ENCODE measurements around the gene KBTBD4. TPM values are rescaled to one million over a fixed set of nuclear protein-coding genes. Genes with fewer than 3 reads are reported as not detected.

KBTBD4 gene
- total and polyA plus RNA-seq, 7 experiments from 2014 or later: 15.0 to 47.2 (median 22.5) TPM

DNA sequence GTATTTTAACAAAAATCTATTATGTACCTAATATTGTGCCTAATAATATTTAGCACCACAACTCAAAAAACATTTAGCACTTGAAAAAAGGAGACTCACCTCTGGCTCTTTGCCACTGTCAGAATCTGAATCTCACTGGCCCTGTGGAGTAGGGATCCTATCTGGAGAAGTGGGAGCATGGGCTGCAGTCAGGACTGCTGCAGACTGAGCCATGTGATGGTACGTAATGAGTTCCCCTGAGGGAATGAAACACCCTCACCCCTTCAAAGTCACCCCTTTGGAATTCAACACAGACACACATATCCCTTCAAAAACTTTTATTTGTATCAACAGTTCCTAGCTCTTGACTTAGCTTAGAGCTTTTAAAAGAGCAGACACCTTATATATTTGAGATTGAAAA lies 6.9 kb downstream of the KBTBD4 start:
- Mint-ChIP-seq H3K4me1 (peaks cover 5 to 26% (median 22%) of the 10 kb centered on the region in 7 donors), H3K27me3 (no peaks in the 10 kb centered on the region), H3K9me3 (no peaks in the 10 kb centered on the region), H3K36me3 (peaks cover 0 to 27% (median 13%) of the 10 kb centered on the region in 5 donors), H3K27ac (peak overlapping the region in 1 of 9 donors; percentile 32), H3K4me3 (no peak overlapping the region)
- Histone ChIP-seq H3K27me3 (ENCODE audit: control insufficient read depth in 2 of 2, insufficient read depth in 2 of 2, low read length in 2 of 2) (no peaks in the 10 kb centered on the region), H3K27ac (ENCODE audit: low read depth, low read length) (no peak overlapping the region), H3K9me3 (ENCODE audit: control insufficient read depth in 2 of 3, low read length in 3 of 3) (no peaks in the 10 kb centered on the region), H3K36me3 (ENCODE audit: control insufficient read depth in 2 of 3, insufficient read depth in 3 of 3, low read length in 3 of 3) (peaks cover 5 to 59% (median 26%) of the 10 kb centered on the region in 3 experiments), H3K4me1 (ENCODE audit: control insufficient read depth in 2 of 2, insufficient read depth in 2 of 2, low read length in 2 of 2) (peaks cover under 1 to 2% of the 10 kb centered on the region in 2 donors), H3K4me3 (ENCODE audit: low read length) (no peak overlapping the region)
- intact Hi-C loops (cut with micrococcal nuclease): loop anchor here in 1 of 2 donors (10.0 kb wide), 1 partner anchor 637 kb away; the partner anchor contains the start of gene CSTPP1
- DNase-seq (no peak), ATAC-seq (no peak)
- CTCF ChIA-PET: no interaction called here
- POLR2A ChIA-PET: interaction anchor here (0.9 kb wide), 1 partner anchor 337 kb away, joined by 4 read pairs; no protein-coding TSS in a partner anchor

DNA sequence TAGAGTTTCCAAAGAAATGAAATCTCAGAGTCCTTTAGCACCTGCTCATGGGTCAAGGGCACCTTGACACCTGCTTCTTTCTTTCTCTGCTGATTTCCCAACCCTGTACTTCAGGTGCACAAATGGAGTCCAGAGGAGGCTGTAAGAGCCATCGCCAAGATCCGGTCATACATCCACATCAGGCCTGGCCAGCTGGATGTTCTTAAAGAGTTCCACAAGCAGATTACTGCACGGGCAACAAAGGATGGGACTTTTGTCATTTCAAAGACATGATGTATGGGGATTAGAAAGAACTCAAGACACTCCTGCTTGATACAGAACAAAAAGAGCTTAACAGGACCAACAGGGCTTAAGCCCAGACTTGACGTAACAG lies 7.4 kb downstream of the KBTBD4 start:
- CTCF ChIA-PET: no interaction called here
- peaks cover 0 to 25% (median 13%) of the 10 kb centered on the region in 5 donors for H3K36me3 Mint-ChIP-seq
- no peaks in the 10 kb centered on the region for H3K9me3 Mint-ChIP-seq
- no peak overlapping the region for H3K4me3 ChIP-seq (ENCODE audit: low read length)
- no peak overlapping the region for H3K4me3 Mint-ChIP-seq
- no peaks in the 10 kb centered on the region for H3K27me3 Mint-ChIP-seq
- peak overlapping the region in 6 of 9 donors; percentile 3 to 76 (median 32) for H3K27ac Mint-ChIP-seq
- no peaks in the 10 kb centered on the region for H3K27me3 ChIP-seq (ENCODE audit: control insufficient read depth in 2 of 2, insufficient read depth in 2 of 2, low read length in 2 of 2)
- ATAC-seq (no peak), DNase-seq (no peak)
- intact Hi-C loops (cut with micrococcal nuclease): loop anchor here in 1 of 2 donors (10.0 kb wide), 1 partner anchor 637 kb away; the partner anchor contains the start of gene CSTPP1
- H3K36me3 ChIP-seq (ENCODE audit: control insufficient read depth in 2 of 3, insufficient read depth in 3 of 3, low read length in 3 of 3): peaks cover 5 to 59% (median 26%) of the 10 kb centered on the region in 3 experiments
- POLR2A ChIA-PET: interaction anchor here (0.9 kb wide), 1 partner anchor 336 kb away, joined by 4 read pairs; no protein-coding TSS in a partner anchor
- peaks cover 3 to 6% of the 10 kb centered on the region in 2 donors for H3K4me1 ChIP-seq (ENCODE audit: control insufficient read depth in 2 of 2, insufficient read depth in 2 of 2, low read length in 2 of 2)
- H3K27ac ChIP-seq (ENCODE audit: low read depth, low read length): no peak overlapping the region
- H3K9me3 ChIP-seq (ENCODE audit: control insufficient read depth in 2 of 3, low read length in 3 of 3): no peaks in the 10 kb centered on the region
- H3K4me1 Mint-ChIP-seq: peaks cover 2 to 30% (median 23%) of the 10 kb centered on the region in 7 donors

DNA sequence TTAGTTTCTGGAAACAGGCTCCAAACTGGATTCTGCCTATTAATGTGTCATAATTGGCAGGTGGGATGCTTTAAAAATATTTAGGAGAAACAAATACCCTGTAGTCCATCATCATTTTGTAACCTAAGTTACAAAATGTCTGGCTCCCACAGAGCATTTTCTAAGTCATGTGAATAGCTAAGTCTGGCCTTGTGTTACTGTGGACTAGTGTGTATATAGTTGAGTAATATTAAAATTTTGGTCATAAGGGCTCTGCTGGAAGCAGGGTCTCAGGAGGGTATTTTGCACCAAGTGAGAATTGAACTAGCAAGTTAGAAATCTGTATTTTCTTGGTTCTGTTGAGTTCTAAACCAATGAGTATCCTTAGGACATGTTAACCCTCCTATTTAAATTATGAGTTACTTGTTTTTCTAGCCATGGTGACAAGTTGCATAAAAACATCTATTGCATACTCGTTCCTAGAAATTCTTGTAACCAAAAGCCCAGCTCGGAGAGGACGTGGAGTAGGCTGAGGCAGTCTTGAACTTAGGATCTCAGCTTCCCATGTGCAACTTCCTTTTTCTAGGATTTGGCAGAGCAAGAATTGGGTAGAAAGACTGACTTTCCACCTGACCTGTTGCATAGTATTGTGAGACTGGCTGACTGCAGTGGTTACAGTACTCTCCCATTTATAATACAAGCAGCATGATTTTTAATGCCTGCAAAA lies 8.0 kb downstream of the KBTBD4 start:
- no peaks in the 10 kb centered on the region for H3K27me3 ChIP-seq (ENCODE audit: control insufficient read depth in 2 of 2, insufficient read depth in 2 of 2, low read length in 2 of 2)
- Mint-ChIP-seq H3K27ac (peak overlapping the region in 7 of 9 donors; percentile 3 to 76 (median 57)), H3K27me3 (no peaks in the 10 kb centered on the region), H3K9me3 (no peaks in the 10 kb centered on the region), H3K4me3 (no peak overlapping the region), H3K36me3 (peaks cover 0 to 23% (median 13%) of the 10 kb centered on the region in 5 donors), H3K4me1 (peaks cover 0 to 35% (median 26%) of the 10 kb centered on the region in 7 donors)
- H3K4me1 ChIP-seq (ENCODE audit: control insufficient read depth in 2 of 2, insufficient read depth in 2 of 2, low read length in 2 of 2): peaks cover 3 to 8% of the 10 kb centered on the region in 2 donors
- POLR2A ChIA-PET: interaction anchor here (0.6 to 0.9 kb wide), 2 partner anchors 14 to 336 kb away, joined by 4 to 5 read pairs; no protein-coding TSS in a partner anchor
- H3K36me3 ChIP-seq (ENCODE audit: control insufficient read depth in 2 of 3, insufficient read depth in 3 of 3, low read length in 3 of 3): peaks cover 5 to 58% (median 26%) of the 10 kb centered on the region in 3 experiments
- no peak overlapping the region for H3K4me3 ChIP-seq (ENCODE audit: low read length)
- intact Hi-C loops (cut with micrococcal nuclease): loop anchor here in 1 of 2 donors (10.0 kb wide), 1 partner anchor 636 kb away; the partner anchor contains the start of gene CSTPP1
- H3K27ac ChIP-seq (ENCODE audit: low read depth, low read length): no peak overlapping the region
- no peak for DNase-seq
- ATAC-seq: no peak
- H3K9me3 ChIP-seq (ENCODE audit: control insufficient read depth in 2 of 3, low read length in 3 of 3): no peaks in the 10 kb centered on the region
- CTCF ChIA-PET: no interaction called here

DNA sequence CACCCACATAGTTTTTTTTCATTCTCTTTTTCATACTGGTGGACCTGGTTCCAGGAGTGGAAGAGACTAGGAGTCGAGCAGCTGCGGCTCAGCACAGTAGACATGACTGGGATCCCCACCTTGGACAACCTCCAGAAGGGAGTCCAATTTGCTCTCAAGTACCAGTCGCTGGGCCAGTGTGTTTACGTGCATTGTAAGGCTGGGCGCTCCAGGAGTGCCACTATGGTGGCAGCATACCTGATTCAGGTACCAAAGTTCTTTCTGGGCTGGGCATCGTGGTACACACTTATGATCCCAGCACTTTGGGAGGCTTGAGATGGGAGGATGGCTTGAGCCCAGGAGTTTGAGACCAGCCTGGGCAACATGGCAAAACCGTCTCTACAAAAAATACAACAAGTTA lies 9.1 kb downstream of the KBTBD4 start:
- no peak for ATAC-seq
- intact Hi-C loops (cut with micrococcal nuclease): loop anchor here in 1 of 2 donors (10.0 kb wide), 1 partner anchor 635 kb away; the partner anchor contains the start of gene CSTPP1
- no peak overlapping the region for H3K4me3 Mint-ChIP-seq

GRCh38 chr11:47566149-47566698 lies 12.5 kb downstream of the KBTBD4 start:
- peaks cover 0 to 35% (median 28%) of the 10 kb centered on the region in 7 donors for H3K4me1 Mint-ChIP-seq

More for the DNA sequence above, 9.1 kb downstream of the KBTBD4 start:
- ChIA-PET POLR2A (interaction anchor here (0.8 kb wide), 1 partner anchor 8 kb away, joined by 4 read pairs; the partner anchor contains the start of genes KBTBD4 and NDUFS3), CTCF (no interaction called here)
- peaks cover 3 to 8% of the 10 kb centered on the region in 2 donors for H3K4me1 ChIP-seq (ENCODE audit: control insufficient read depth in 2 of 2, insufficient read depth in 2 of 2, low read length in 2 of 2)
- Mint-ChIP-seq H3K9me3 (no peaks in the 10 kb centered on the region), H3K4me1 (peaks cover 0 to 37% (median 30%) of the 10 kb centered on the region in 7 donors), H3K27ac (peak overlapping the region in 1 of 9 donors; percentile 67), H3K27me3 (no peaks in the 10 kb centered on the region), H3K36me3 (peaks cover 0 to 18% (median 13%) of the 10 kb centered on the region in 5 donors)
- no peaks in the 10 kb centered on the region for H3K9me3 ChIP-seq (ENCODE audit: control insufficient read depth in 2 of 3, low read length in 3 of 3)
- no peaks in the 10 kb centered on the region for H3K27me3 ChIP-seq (ENCODE audit: control insufficient read depth in 2 of 2, insufficient read depth in 2 of 2, low read length in 2 of 2)
- DNase-seq: no peak
- no peak overlapping the region for H3K27ac ChIP-seq (ENCODE audit: low read depth, low read length)
- peaks cover 5 to 50% (median 26%) of the 10 kb centered on the region in 3 experiments for H3K36me3 ChIP-seq (ENCODE audit: control insufficient read depth in 2 of 3, insufficient read depth in 3 of 3, low read length in 3 of 3)
- H3K4me3 ChIP-seq (ENCODE audit: low read length): no peak overlapping the region

More at GRCh38 chr11:47566149-47566698, 12.5 kb downstream of the KBTBD4 start:
- Mint-ChIP-seq H3K27me3 (no peaks in the 10 kb centered on the region), H3K4me3 (peak overlapping the region; percentile 81 to 89 (median 86)), H3K36me3 (peaks cover 0 to 6% (median 3%) of the 10 kb centered on the region in 5 donors), H3K27ac (peak overlapping the region; percentile 60 to 95 (median 83)), H3K9me3 (no peaks in the 10 kb centered on the region)
- peak; percentile 10 for ATAC-seq
- Histone ChIP-seq H3K36me3 (ENCODE audit: control insufficient read depth in 2 of 3, insufficient read depth in 3 of 3, low read length in 3 of 3) (peaks cover 0 to 16% (median 6%) of the 10 kb centered on the region in 3 experiments), H3K9me3 (ENCODE audit: control insufficient read depth in 2 of 3, low read length in 3 of 3) (no peaks in the 10 kb centered on the region), H3K4me1 (ENCODE audit: control insufficient read depth in 2 of 2, insufficient read depth in 2 of 2, low read length in 2 of 2) (peaks cover 3 to 8% of the 10 kb centered on the region in 2 donors), H3K4me3 (ENCODE audit: low read length) (peak overlapping the region; percentile 88), H3K27ac (ENCODE audit: low read depth, low read length) (peak overlapping the region; percentile 89), H3K27me3 (ENCODE audit: control insufficient read depth in 2 of 2, insufficient read depth in 2 of 2, low read length in 2 of 2) (no peaks in the 10 kb centered on the region)
- DNase-seq: peak in 1 of 9 donors; percentile 34
- intact Hi-C loops (cut with micrococcal nuclease): no loop called here
- ChIA-PET POLR2A (interaction anchor here (0.5 to 5.6 kb wide), 9 partner anchors 9 to 200 kb away, joined by 3 to 67 read pairs (median 3); partner anchors contain the start of genes AGBL2, CELF1, KBTBD4 and NDUFS3), CTCF (interaction anchor here (0.7 kb wide), 1 partner anchor 207 kb away, joined by 6 read pairs; no protein-coding TSS in a partner anchor)
